Tongue (tissue), 3 donors: ENCODE measurements around the gene DRC7. TPM values are rescaled to one million over a fixed set of nuclear protein-coding genes. Genes with fewer than 3 reads are reported as not detected.
"Not testable (repeated sequence)": the region's sequence is repeated elsewhere in the genome, so short reads cannot be mapped to it uniquely, and the experiment has no call there.

Experiments used
- DNase-seq: peaks from one replicate; pipeline ENCODE4 v3.0.0-alpha.2; 2015
- small RNA-seq: library from RNA; depleted of rRNA; stranded (forward); fragments of <200 nt; gene quantifications from one replicate; pipeline ENCODE3, GENCODE V24; 2014; ENCODE audit warnings: low replicate concordance
- total RNA-seq: library from RNA; depleted of rRNA; stranded (reverse); fragments of >200 nt; gene quantifications from one replicate; pipeline ENCODE4 v1.2.3, GENCODE V29; 2014

Gene DRC7
- total RNA-seq, 1 donor from 2014 or later = not detected

DNA sequence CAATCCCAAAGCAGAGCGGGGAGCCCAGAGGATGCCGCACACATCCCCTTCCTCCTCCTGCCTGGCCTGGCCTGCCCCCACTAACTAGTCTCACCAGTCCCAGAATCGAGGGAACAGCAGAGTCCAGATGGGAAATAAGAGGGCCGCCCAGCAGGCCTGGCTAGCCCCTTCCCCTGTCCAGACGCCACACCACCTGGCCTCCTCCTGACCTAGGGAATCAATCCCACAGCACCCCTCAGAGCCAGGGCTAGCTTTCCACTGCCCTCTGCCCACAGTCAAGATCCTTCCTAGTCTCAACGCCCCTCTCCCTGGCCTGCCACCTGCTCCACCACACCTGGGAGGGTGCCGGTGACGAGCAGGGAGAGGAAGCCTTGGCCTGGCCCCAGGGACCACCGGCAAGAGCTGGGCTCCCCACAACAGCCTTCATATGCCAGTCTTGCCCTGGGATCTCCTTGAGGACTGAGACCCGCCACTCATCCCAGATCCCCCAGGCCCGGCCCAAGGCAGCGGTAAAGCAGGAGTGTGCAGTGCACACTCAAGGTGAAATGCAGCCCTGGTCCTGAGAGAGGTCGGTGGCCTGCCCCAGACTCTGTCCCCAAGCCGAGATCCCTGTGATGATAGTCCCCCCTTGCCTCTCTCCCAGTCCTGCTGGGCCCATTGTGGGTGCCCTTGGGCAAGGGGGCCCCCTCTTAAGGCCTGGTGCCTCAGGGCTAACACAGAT, 68.8 kb downstream of the DRC7 start:
- DNase-seq = no peak

DNA sequence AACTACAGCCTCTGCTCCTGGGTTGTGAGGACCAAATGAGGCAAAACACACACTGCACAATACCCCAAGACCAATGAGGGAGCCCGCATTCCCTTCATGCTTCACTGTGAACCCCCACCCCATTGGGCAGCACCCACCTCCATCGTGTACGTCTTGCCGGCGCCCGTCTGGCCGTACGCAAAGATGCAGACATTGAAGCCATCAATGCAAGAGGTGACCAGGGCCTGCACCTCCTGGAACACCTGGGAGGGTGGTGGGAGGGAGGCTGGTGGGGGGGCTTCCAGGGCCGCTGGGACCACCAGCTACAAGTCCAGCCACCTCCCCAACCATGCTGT, 69.4 kb downstream of the DRC7 start:
- DNase-seq = no peak

GRCh38 chr16:57764341-57765159, 69.9 kb downstream of the DRC7 start:
- no peak for DNase-seq

GRCh38 chr16:57765160-57765728, 70.6 kb downstream of the DRC7 start:
- DNase-seq = no peak

GRCh38 chr16:57766714-57767348, 72.2 kb downstream of the DRC7 start:
- DNase-seq = no peak

DNA sequence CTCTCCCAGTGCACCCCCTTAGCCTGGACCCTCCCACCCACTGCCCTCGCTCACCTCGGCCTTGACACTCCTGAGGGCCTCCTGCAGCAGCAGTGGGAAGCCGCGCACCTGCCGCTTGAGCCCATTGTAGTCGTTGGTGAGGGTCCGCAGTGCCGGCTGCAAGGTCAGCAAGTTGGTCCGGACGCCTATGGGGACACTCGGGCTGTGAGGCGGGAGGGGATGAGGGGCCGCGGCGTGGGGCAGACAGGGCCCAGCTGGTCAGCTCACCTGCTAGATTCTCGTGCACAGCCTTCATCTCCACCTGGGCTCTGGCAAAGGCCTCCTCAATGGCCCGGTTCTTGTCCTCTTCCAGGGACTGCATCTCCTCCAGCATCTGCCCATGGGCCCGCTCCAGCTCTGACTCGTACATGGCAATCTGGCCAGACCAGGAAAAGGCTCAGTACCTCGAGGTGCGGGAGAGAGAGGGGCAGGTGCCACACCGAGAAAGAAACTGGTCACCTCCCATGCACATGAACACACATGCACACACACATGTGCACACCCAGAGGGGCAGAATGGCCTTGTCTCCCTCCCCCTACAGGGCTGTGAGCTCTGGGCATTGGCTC, 75.0 kb downstream of the DRC7 start:
- DNase-seq = no peak

DNA sequence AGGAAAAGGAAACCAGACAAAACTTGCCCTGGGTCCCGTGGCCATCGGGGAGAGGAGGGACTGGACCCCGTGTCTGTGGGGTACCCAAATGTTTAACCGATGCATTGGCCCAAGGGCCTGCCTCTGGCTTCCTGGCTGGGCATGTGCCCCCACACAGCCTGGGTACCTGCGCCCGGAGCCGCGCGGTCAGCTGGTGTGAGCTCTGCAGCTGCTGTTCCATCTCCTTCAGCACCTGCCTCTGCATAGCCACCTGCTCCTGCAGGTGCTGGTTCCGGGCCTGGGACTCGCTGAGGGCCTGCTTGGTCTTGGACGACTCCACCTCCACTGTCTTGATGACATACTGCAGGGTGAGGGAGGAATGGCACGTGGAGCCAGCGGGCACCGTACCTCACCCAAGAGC, 75.8 kb downstream of the DRC7 start:
- DNase-seq = no peak

DNA sequence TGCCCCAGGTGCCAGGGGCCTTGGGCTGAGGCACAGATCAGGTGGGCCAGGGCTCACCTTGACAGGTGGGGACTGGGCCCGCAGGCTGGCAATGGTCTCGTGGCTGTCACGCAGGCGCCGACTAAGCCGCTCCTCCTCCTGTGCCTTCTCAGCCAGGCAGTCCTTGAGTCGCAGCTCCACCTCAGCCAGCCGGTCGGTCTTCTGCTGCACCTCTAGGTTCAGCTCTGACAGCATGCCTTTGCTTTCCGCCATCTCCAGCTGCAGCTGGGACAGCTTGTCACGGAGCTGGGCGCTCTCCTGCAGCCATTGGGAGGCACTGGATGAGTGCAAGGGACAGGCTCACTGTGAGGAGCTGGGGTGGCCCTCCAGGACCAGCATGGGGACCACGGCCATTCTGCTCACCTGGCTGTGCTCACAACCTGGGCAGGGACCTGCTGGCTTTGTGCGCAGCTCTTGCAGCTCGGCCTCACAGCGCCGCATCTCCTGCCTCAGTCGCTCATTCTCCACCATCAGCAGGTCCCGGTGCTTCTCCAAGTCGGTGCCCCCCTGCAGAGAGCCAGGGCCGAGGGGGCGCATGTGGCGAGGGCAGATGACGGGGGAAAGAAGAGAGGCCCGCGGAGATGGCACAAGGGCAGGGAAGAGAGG, 76.7 kb downstream of the DRC7 start:
- no peak for DNase-seq

DNA sequence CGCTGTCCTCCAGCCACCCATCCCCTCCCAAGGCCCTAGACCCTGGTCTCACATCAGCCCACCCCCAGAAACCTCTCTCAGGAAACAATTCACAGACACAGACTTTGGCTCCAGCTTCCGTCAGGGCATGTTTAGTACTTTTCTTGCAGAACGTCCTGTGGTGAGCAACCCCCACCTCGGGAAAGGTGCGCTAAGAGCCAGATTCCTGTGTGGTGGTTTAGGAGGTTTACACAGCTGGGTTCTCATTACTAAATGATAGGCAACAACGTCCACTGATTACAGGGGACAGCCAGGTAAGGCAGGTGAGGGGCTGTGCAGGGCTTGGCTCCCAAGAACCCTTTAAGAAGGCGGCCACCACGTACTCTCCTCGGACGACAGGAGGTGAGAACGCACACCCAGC, 78.4 kb downstream of the DRC7 start:
- DNase-seq = no peak

GRCh38 chr16:57773655-57774295, 79.2 kb downstream of the DRC7 start:
- DNase-seq = no peak

GRCh38 chr16:57774705-57775285, 80.2 kb downstream of the DRC7 start:
- DNase-seq = no peak

DNA sequence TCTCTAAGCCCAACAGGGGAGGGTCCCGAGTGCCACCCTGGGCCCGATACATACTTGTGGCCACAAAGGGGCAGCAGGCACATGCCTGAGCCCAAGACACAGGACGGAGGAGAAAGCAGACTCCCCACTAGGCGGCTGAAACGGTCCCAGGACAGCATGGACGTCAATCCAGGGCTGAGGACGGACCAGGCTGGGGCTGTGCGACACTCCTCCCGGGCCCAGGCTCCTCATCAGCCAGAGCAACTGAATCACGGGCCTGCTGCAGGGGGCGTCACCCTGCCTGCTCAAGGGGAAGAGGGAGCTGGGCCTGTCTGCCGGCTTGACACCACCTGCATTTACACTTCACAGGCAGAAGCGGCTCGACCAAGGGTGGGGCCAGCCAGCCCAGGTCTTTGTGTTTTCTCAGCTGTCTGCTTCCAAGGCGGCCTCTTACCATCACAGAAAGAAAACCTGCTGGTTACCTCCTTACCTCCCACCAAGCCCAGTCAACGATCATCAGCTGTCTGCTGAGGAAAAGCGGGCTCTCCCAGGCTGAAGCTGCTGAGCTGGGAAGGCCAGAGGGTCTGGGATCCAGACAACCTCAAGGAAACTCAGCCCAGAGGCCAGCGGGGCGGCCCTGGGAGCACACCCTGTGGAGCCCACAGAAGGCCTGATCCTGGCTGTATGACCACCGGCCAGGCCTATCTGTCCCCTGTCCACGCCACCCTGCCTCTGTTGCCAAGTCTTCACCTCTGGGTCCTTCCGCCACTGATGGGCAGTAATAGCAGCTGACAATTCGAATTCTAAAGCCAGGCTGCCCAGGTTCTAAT, 81.3 kb downstream of the DRC7 start:
- DNase-seq = peak; percentile 79

DNA sequence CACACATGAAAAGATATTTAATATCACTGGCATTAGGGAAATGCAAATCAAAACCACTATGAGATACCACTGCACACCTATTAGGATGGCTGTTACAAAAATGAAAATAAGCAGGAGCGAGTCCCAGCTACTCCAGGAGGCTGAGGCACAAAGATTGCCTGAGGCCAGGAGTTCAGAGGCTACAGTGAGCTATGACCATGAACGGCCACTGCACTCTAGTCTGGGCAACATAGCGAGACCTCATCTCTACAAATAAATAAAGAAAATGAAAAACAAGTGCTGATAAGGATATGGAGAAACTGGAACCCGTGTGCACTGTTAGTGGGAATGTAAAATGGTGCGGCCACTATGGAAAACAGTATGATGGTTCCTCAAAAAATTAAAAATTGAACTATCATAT, 84.1 kb downstream of the DRC7 start:
- DNase-seq = no peak

GRCh38 chr16:57779836-57780235, 85.2 kb downstream of the DRC7 start:
- not testable (repeated sequence) for DNase-seq

DNA sequence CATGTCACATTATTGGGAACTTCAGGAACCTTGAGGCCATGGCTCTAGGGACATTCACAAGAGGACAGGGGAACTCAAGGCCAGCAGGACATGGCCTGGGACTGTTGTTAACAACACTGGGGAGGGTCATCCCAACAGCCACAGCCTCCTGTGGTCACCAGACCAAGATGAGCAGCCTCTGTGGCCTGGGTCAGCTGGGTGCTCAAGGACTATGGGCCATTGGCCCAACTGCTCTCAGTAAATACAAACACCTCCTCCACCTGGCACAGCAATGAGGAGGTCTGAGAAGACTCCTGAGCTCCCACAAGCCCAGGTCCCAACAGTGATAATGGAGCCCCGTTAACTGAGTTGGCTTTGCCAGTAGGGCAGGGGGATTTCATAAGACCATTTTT, 86.7 kb downstream of the DRC7 start:
- no peak for DNase-seq

Small RNAs within 50 kb of the gene (small RNA-seq; reads per million reads assigned to genes)
- gene MIR6772 = not detected

Other genes starting within 250 kb of the DRC7 start
- 50.5 TPM for gene CIAPIN1, start 247.4 kb upstream of the DRC7 start, total RNA-seq
- 81.8 TPM for gene COQ9, start 247.3 kb upstream of the DRC7 start, total RNA-seq
- gene POLR2C, start 232.1 kb upstream of the DRC7 start, total RNA-seq = 58.2 TPM
- gene DOK4, start 208.3 kb upstream of the DRC7 start, total RNA-seq = 17.6 TPM
- gene CCDC102A, start 158.2 kb upstream of the DRC7 start, total RNA-seq = 17.5 TPM
- gene ADGRG5, start 152.2 kb upstream of the DRC7 start, total RNA-seq = not detected
- gene ADGRG1, start 66.2 kb upstream of the DRC7 start, total RNA-seq = 26.9 TPM
- 0.92 TPM for gene ADGRG3, start 26.5 kb upstream of the DRC7 start, total RNA-seq
- 27.6 TPM for gene KATNB1, start 41.0 kb downstream of the DRC7 start, total RNA-seq
- gene KIFC3, start 107.7 kb downstream of the DRC7 start, total RNA-seq = 27.9 TPM